ENCODE measurements around the gene USP19. TPM values are rescaled to one million over a fixed set of nuclear protein-coding genes. Genes with fewer than 3 reads are reported as not detected.
A peak's percentile ranks its signal among the peaks of the same experiment; 100 is the strongest.

Gene USP19
- total RNA-seq, 1 donor from 2014 or later, result 62.6 TPM

- Histone ChIP-seq H3K36me3 (ENCODE audit: control insufficient read depth, insufficient read depth, low read length) (no peaks in the 10 kb centered on the region), H3K4me3 (ENCODE audit: low read depth, low read length) (peak within 1 kb of the TSS; percentile 54), H3K27me3 (ENCODE audit: control insufficient read depth, insufficient read depth, low read length) (no peaks in the 10 kb centered on the region)
- peak; percentile 69 for TF ChIP-seq CTCF (IDR thresholded peaks at IDR 0.05; ENCODE audit: insufficient read depth, low read length, poor library complexity, severe bottlenecking)
- DNase-seq (ENCODE audit: low read depth), result peak; percentile 88
Measured at GRCh38 chr3:49093853-49094767, 26.5 kb downstream of the USP19 start, which contains the start of gene QRICH1. QRICH1 (minus strand) TSS chr3:49094071; CDS start chr3:49077017, 17,054 bp downstream.

- peak; percentile 28 for DNase-seq (ENCODE audit: low read depth)
- H3K36me3 ChIP-seq (ENCODE audit: control insufficient read depth, insufficient read depth, low read length), result no peaks in the 10 kb centered on the region
- H3K27me3 ChIP-seq (ENCODE audit: control insufficient read depth, insufficient read depth, low read length), result no peaks in the 10 kb centered on the region
- H3K4me3 ChIP-seq (ENCODE audit: low read depth, low read length), result peak overlapping the region; percentile 54
- no peak for TF ChIP-seq CTCF (IDR thresholded peaks at IDR 0.05; ENCODE audit: insufficient read depth, low read length, poor library complexity, severe bottlenecking)
Measured at GRCh38 chr3:49092938-49093852, 27.4 kb downstream of the USP19 start.

- peaks cover 1% of the 10 kb centered on the region for H3K36me3 ChIP-seq (ENCODE audit: control insufficient read depth, insufficient read depth, low read length)
- no peak for TF ChIP-seq CTCF (IDR thresholded peaks at IDR 0.05; ENCODE audit: insufficient read depth, low read length, poor library complexity, severe bottlenecking)
- H3K4me3 ChIP-seq (ENCODE audit: low read depth, low read length), result no peak overlapping the region
- no peak for DNase-seq (ENCODE audit: low read depth)
- no peaks in the 10 kb centered on the region for H3K27me3 ChIP-seq (ENCODE audit: control insufficient read depth, insufficient read depth, low read length)
Measured at GRCh38 chr3:49081429-49081828, 39.2 kb downstream of the USP19 start.

GRCh38 chr3:49079270-49079669 is 41.4 kb downstream of the USP19 start:
- H3K36me3 ChIP-seq (ENCODE audit: control insufficient read depth, insufficient read depth, low read length), result peaks cover 1% of the 10 kb centered on the region
- no peak for TF ChIP-seq CTCF (IDR thresholded peaks at IDR 0.05; ENCODE audit: insufficient read depth, low read length, poor library complexity, severe bottlenecking)
- no peak overlapping the region for H3K4me3 ChIP-seq (ENCODE audit: low read depth, low read length)
- no peaks in the 10 kb centered on the region for H3K27me3 ChIP-seq (ENCODE audit: control insufficient read depth, insufficient read depth, low read length)
- DNase-seq (ENCODE audit: low read depth), result no peak

- no peak for DNase-seq (ENCODE audit: low read depth)
- Histone ChIP-seq H3K36me3 (ENCODE audit: control insufficient read depth, insufficient read depth, low read length) (peaks cover 3% of the 10 kb centered on the region), H3K4me3 (ENCODE audit: low read depth, low read length) (no peak overlapping the region), H3K27me3 (ENCODE audit: control insufficient read depth, insufficient read depth, low read length) (no peaks in the 10 kb centered on the region)
- TF ChIP-seq CTCF (IDR thresholded peaks at IDR 0.05; ENCODE audit: insufficient read depth, low read length, poor library complexity, severe bottlenecking), result no peak
Measured at GRCh38 chr3:49076646-49077045, 44.0 kb downstream of the USP19 start.

All from kidney epithelial cell (primary cell).